HG03469 (cell line): ENCODE results near the gene AP3M1.

Experiments
- ATAC-seq: cut with Tn5 transposase; IDR thresholded peaks from one replicate; pipeline ENCODE4 v1.9.1; 2021; ENCODE audit warnings: mild to moderate bottlenecking, moderate library complexity, moderate number of reproducible peaks; ENCODE audit not compliant: unreplicated experiment

Gene AP3M1

DNA sequence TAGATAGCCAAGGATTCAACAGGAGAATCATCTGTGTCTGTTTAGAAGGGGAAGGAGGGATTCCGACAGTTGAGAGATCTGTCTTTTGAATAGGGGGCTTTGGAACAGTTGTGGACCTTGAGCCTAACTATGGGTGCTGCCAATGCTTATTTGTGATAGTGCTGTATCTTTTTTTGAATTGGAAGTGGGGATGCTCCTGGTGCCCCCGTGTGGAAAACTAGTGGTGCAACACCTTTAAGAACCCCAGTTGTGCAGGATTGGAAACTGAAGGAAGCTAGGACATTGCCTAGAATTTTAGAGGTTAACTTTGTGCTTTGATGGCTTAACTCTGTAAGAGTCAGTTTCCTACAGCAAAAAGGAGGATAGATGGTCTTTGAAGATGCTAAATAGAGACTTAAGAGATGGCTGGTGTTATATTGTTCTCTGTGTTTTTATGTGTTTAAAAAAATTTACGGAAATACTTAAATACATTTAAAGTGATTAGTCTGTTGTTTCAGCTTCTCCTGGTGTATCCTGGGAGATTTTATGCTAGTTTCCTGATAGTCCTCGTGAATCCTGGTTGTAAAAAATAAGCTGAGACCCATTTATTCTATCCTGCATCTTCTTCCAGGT is 69.3 kb downstream of the AP3M1 start:
- ATAC-seq = no peak

DNA sequence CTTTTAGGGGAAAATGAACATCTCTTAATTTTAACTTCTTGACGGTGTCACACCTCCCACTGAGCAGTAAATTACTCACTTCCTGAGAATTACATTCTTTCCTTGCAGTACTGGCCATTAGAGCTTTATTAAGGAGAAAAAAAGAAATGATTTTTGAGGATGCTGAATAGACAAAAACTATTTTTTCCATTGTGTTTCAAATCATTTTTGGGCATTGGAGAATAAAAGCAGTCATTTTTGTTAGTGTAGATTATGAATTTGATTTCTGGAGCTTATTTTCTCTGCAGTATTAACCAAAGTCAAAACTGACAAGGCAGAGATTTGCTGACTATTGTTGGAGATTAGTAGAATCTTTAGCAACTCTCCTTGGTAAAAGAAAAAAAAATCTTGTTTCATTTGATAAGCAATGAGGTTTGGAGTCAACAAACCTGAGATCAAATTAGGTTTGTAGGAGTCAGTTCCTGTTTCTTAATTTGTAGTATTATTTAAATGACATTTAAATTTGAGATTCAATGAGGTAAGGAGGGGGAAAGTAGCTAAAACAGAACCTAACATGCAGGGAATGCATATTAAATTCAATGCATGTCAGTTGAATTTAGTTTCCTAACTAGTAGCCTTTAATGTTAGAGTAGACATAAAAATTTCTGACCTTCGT is 70.6 kb downstream of the AP3M1 start:
- ATAC-seq = no peak

- ATAC-seq = no peak
Measured at GRCh38 chr10:74079028-74079935, 71.3 kb downstream of the AP3M1 start.

DNA sequence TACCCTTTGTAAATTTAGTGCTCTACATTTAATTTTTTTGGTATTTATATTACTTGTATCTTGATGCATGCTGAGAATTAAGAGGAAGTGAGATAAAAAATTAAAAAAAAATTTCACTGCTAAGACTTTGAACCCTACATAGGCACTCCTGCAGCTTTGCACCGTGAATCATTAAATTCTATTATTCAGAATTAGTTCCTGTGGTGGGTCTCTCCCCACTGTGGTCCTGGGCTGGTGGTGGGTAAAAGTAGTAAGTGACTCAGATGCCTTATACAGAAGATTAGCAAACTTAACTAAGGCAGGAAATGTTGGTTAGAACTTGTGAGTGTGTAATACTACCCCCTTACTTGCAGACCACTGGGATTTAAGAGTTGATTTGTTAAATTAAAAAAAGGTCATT is 72.6 kb downstream of the AP3M1 start:
- ATAC-seq = no peak

DNA sequence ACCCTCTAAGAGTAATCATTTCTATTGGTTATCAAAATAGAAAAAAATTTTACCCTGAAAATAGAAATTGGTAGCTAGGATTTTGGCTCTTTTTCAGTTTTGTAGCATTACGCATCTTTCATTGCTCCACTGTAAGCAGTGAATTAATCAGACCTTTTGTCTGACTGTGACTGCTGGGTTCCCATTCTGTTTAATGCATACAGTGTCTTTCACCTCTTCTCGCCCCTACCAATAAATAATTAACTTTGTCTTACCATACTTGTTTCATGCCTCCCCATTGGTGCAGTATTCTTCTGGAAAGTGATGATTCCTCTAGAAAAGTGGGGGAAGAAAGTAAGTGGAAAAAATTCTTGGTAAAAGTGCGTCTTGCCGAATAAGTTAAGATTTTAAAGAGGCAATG is 73.2 kb downstream of the AP3M1 start:
- no peak for ATAC-seq

GRCh38 chr10:74076961-74077360 is 73.7 kb downstream of the AP3M1 start:
- ATAC-seq = no peak

GRCh38 chr10:74075906-74076305 is 74.7 kb downstream of the AP3M1 start:
- no peak for ATAC-seq

DNA sequence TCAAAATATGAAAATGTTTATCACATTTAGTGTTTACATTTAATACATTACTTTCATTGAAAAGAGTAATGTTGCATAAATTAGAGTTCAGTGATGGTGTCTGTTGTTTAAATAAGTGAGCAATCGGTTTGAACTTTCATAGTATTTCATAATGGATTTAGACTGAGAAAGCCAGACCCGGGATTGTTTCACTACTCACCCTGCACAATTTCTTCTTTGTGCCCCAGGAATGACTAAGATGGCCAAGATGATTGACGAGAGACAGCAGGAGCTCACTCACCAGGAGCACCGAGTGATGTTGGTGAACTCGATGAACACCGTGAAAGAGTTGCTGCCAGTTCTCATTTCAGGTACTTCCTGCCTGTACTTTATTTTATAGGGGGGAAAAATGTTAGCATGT is 78.1 kb downstream of the AP3M1 start:
- ATAC-seq = no peak

- no peak for ATAC-seq
Measured at GRCh38 chr10:74071157-74071556, 79.5 kb downstream of the AP3M1 start.
